LNCaP clone FGC (cell line): ENCODE measurements around the gene EMP2.

Source experiments
- DNase-seq: peaks from one replicate; pipeline ENCODE4 v3.0.0-alpha.2; 2011; ENCODE audit warnings: low read depth
- H3K4me3 ChIP-seq: 2 replicates; pipeline ENCODE4 v1.5.1; 2011; ENCODE audit warnings: mild to moderate bottlenecking, low read depth, low read length, control low read depth
- TF ChIP-seq, protein P1 (sequence below): IDR thresholded peaks from 2 replicates; pipeline ENCODE4 v1.5.1; 2012; ENCODE audit warnings: mild to moderate bottlenecking; ENCODE audit not compliant: control insufficient read depth, insufficient read depth; ENCODE audit errors: extremely low read depth

EMP2 gene

DNA sequence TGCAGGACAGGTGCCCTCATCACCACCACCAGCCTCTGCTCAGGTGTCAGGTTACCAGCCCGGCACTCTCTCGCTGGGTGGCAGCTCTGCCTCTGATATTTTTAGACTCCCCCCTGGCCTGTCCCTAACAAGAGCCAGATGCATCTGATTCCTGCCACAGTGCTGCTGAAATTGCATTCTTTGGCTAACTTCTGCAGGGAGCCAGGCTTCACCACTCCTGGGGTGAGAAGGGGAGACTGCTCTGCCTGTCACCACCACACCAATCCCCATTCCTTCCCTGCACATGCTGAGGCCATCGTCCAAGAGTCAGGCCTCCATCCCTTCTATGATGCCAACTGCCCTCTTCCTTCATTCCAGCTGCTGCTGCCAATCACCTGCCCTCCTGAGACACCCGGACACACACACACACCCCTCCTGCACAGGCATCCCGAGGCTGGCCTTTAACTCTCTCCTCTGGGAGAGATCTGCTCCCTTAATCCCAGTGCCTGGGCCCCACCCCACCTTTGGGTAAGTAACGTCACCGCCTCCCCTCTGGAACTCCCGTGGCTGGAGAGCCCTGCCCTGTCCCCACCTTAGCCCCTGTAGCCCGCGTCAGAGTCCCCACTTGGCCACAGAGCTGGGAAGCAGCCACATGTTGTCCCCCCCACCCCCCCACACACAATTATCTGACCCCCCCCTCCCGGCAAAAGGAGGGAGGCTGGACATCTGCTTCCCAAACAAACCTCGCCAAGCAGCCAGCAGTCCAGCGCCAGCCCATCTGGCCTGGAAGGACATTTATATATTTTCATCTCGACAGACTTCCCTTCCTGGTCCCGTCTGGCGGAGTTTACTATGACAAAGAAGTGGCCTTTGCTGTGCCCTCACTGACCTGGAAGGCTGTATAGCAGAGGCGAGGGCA lies 2.8 kb downstream of the EMP2 start:
- no peak overlapping the region for H3K4me3 ChIP-seq
- TF ChIP-seq, protein P1, sequence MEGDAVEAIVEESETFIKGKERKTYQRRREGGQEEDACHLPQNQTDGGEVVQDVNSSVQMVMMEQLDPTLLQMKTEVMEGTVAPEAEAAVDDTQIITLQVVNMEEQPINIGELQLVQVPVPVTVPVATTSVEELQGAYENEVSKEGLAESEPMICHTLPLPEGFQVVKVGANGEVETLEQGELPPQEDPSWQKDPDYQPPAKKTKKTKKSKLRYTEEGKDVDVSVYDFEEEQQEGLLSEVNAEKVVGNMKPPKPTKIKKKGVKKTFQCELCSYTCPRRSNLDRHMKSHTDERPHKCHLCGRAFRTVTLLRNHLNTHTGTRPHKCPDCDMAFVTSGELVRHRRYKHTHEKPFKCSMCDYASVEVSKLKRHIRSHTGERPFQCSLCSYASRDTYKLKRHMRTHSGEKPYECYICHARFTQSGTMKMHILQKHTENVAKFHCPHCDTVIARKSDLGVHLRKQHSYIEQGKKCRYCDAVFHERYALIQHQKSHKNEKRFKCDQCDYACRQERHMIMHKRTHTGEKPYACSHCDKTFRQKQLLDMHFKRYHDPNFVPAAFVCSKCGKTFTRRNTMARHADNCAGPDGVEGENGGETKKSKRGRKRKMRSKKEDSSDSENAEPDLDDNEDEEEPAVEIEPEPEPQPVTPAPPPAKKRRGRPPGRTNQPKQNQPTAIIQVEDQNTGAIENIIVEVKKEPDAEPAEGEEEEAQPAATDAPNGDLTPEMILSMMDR, result no peak
- DNase-seq, result no peak

DNA sequence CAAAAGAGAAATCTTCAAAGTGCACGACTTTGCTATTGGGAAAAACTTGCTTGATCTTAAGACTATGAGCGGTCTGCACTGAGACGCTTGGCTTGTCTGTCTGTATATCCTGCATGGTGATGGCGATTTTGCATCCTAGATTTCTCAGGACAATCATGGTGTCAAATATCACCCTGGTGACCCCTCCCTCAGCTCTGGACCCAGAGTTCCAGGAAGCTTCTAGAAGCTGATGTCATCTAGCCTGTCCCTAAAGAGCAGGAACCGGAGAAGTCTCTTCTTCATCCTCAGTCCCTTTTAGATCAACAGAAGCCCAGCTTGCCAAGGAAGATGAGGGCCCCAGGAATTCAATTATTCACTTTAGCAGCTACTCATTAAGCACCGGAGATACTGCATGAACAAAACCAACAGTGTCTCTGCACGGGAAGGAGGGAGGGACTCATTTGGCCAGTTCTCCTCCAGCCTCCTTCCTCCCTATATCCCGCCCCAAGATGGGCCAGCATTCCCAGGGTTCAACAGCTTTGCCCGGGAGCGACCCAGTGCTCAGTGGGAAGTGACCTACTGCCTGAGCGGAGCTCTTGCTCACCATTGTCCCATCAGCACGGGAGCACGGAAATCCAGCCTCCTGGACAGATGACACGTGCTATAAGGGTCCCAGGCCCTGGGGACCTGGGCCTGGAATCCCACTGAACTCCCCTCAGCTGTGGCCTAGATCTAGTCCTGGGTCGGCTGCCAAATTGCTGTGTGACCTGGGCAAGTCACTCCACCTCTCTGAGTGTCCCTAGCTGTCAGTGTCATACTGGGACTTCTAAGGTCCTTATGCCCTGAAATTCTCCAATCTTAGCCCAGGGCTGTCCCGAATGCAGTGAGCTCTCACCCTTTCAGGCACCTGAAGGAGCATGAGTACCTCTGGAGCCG lies 3.8 kb downstream of the EMP2 start:
- TF ChIP-seq, protein P1, result no peak
- H3K4me3 ChIP-seq, result no peak overlapping the region
- no peak for DNase-seq

DNA sequence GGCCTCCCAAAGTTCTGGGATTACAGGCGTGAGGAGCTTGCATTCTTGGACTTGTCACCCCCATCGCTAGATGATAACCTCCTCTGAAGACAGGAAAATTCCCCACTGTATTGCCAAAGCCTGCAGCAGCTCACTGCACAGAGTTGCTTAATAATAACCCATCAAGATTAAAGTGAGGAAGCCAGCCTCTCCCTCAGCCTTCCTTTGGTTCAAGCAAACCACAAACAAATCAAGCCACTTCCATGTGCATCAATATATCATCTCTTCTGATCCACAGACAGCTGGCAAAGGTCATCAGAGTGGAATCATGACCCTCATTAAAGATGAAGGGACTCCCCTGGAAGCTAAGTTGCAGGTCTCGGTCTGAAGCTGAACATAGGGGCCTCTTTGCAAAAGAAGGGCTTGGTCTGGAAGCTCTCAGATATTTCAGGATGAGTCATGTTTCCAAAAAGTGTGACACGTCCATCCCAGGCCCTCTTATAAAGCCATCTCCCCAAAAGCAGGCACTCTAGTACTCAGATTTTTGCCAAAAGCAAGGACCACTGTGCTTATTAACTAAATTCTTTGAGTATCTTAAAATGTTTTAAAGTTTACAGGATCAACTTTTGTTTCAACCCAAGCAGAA lies 4.8 kb downstream of the EMP2 start:
- H3K4me3 ChIP-seq, result no peak overlapping the region
- no peak for DNase-seq
- TF ChIP-seq, protein P1, result no peak

DNA sequence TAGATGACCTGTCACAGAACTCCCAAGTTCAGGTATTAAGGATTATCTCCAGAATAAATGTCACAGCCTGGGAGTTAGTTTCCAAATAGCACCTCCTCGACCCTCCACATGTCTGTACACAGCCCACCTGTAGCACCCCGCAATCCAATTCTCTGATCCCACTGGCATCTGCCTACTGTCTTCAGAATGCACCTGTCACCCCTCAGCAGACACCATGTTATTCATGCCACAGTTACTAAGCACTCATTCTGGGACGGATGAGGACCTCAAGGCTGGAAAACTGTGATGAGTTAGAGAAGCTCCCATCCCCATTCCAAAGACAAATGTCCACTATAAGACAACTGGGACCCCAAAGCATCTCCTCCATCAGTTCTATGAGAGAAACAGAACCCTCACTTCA lies 7.8 kb downstream of the EMP2 start:
- no peak overlapping the region for H3K4me3 ChIP-seq
- DNase-seq, result no peak
- TF ChIP-seq, protein P1, result no peak

DNA sequence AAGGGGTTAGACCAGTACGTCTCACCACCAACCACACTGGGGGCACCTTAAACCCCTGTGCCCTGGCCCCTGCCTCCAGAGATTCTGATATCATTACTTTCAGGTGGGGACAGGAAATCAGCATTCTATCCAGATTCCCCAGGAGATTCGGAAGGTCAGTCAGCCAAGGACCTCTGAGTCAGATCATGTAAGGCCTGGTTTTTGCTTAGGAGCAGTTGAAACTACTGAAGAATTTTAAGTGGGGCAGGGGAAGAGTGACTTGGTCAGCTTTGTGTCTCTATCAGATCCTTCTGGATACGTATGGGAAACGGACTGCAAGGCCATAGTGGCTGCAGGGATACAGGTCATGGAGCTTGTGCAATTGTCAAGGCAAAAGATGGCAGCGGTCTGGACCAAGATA lies 9.0 kb downstream of the EMP2 start:
- TF ChIP-seq, protein P1, result no peak
- H3K4me3 ChIP-seq, result no peak overlapping the region
- no peak for DNase-seq

DNA sequence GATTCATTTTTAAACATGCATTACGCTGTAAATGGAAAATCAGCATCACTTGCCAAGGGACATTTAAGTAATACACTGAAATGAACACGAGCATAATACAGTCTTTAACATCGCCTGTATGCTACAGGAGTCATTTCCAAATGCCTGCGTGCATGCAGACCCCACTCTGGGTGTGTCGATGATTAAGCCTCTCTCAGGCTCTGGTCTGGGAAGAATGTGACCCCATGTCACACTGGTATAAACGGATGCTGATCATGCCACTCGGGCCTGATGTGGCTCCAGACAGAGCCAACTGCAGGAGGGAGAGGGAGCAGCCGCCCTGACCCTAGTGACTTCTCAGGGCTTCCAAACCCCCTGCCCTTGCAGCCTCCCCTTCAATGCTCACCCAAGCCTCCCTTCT lies 10.8 kb downstream of the EMP2 start:
- H3K4me3 ChIP-seq, result no peak overlapping the region
- DNase-seq, result no peak
- TF ChIP-seq, protein P1, result no peak
